SK-N-SH (cell line): ENCODE results near the gene SND1. TPM values are rescaled to one million over a fixed set of nuclear protein-coding genes. Genes with fewer than 3 reads are reported as not detected.

Experiments used
- CTCF ChIA-PET: fragments of 300-600, 350-600 bp; formaldehyde crosslinking; extraction: SDS; loops from one replicate; lab custom pipeline; 2021; lab: Yijun Ruan, JAX
- POLR2A ChIA-PET: fragments of 350-600 bp; sonication (Branson Sonifier 250); formaldehyde crosslinking; extraction: SDS; loops from one replicate; lab custom pipeline; 2020; ENCODE audit warnings: antibody characterized with exemption, inconsistent platforms; lab: Yijun Ruan, JAX
- DNase-seq: peaks from one replicate; pipeline ENCODE4 v3.0.0; 2012
- H2AFZ ChIP-seq: fragments of 200-600 bp; sonication (generic); 2 replicates; pipeline ENCODE4 v1.8.1; 2016; ENCODE audit warnings: antibody characterized with exemption, mild to moderate bottlenecking, low read depth
- H3F3A ChIP-seq: fragments of 200-600 bp; sonication (generic); replicated peaks from 2 replicates; pipeline ENCODE3; 2016; ENCODE audit warnings: antibody characterized with exemption, mild to moderate bottlenecking; ENCODE audit not compliant: insufficient read depth
- H3K27ac ChIP-seq, 2 experiments: fragments of 200-500 bp in 1 of 2; fragments of 200-600 bp in 1 of 2; sonication (Bioruptor generic) in 1 of 2; sonication (generic), shearing (Covaris generic) in 1 of 2; 2 replicates each; pipeline versions ENCODE4 v1.5.1 to v1.6.1; 2014 to 2016; ENCODE audit warnings: low read depth in 2 of 2, inconsistent platforms in 1 of 2, low read length in 1 of 2, mild to moderate bottlenecking in 1 of 2, mixed read lengths in 1 of 2
- H3K27me3 ChIP-seq: fragments of 200-600 bp; sonication (generic), shearing (Covaris generic); 2 replicates; pipeline ENCODE4 v1.6.1; 2016; ENCODE audit warnings: mixed run types; ENCODE audit not compliant: insufficient read depth
- H3K36me3 ChIP-seq, 2 experiments: fragments of 200-500 bp in 1 of 2; fragments of 200-600 bp in 1 of 2; sonication (Bioruptor generic) in 1 of 2; sonication (generic) in 1 of 2; replicated peaks in 1 of 2; 2 replicates each; pipeline versions ENCODE3 to v1.5.1; 2014 to 2016; ENCODE audit warnings: low read length in 1 of 2, mild to moderate bottlenecking in 1 of 2; ENCODE audit not compliant: insufficient read depth in 2 of 2, control insufficient read depth in 1 of 2
- H3K4me1 ChIP-seq, 2 experiments: fragments of 200-500 bp in 1 of 2; fragments of 200-600 bp in 1 of 2; sonication (Bioruptor generic) in 1 of 2; sonication (generic), shearing (Covaris generic) in 1 of 2; 2 replicates each; pipeline versions ENCODE4 v1.5.1 to v1.6.1; 2014 to 2016; ENCODE audit warnings: low read depth in 1 of 2, low read length in 1 of 2, mixed run types in 1 of 2; ENCODE audit not compliant: insufficient read depth in 2 of 2, control insufficient read depth in 1 of 2
- H3K4me2 ChIP-seq: fragments of 200-600 bp; sonication (generic), shearing (Covaris generic); 2 replicates; pipeline ENCODE4 v1.6.1; 2017; ENCODE audit warnings: mixed run types
- H3K4me3 ChIP-seq, 2 experiments: fragments of 200-500 bp in 1 of 2; fragments of 200-600 bp in 1 of 2; sonication (Bioruptor generic) in 1 of 2; sonication (generic), shearing (Covaris generic) in 1 of 2; 2 replicates each; pipeline versions ENCODE4 v1.5.1 to v1.8.1; 2014 to 2016; ENCODE audit warnings: low read depth in 2 of 2, inconsistent platforms in 1 of 2, low read length in 1 of 2, mild to moderate bottlenecking in 1 of 2, mixed read lengths in 1 of 2, moderate library complexity in 1 of 2
- H3K79me2 ChIP-seq: fragments of 200-600 bp; sonication (generic); 2 replicates; pipeline ENCODE4 v1.8.1; 2017; ENCODE audit warnings: mild to moderate bottlenecking; ENCODE audit not compliant: insufficient read depth
- H3K9ac ChIP-seq: fragments of 200-600 bp; sonication (generic); 2 replicates; pipeline ENCODE4 v1.6.1; 2017; ENCODE audit warnings: mixed run types
- H3K9me2 ChIP-seq: fragments of 200-600 bp; sonication (generic); 2 replicates; pipeline ENCODE4 v1.6.1; 2017; ENCODE audit warnings: mixed run types
- H3K9me3 ChIP-seq: fragments of 200-600 bp; sonication (generic); 2 replicates; pipeline ENCODE4 v1.6.1; 2017; ENCODE audit warnings: mixed run types, mild to moderate bottlenecking, moderate library complexity
- H4K20me1 ChIP-seq: fragments of 200-600 bp; sonication (generic); 2 replicates; pipeline ENCODE4 v1.6.1; 2017; ENCODE audit warnings: mild to moderate bottlenecking, mixed run types; ENCODE audit not compliant: insufficient read depth
- CHD2 ChIP-seq: fragments of 150-350 bp; IDR thresholded peaks from 2 replicates; pipeline ENCODE4 v1.6.1; 2018; ENCODE audit warnings: low read length; ENCODE audit not compliant: partially characterized antibody
- CTCF ChIP-seq: fragments of 200-600 bp; sonication (generic); IDR thresholded peaks from 2 replicates; pipeline ENCODE4 v1.6.1; 2017; ENCODE audit warnings: antibody characterized with exemption, mild to moderate bottlenecking, moderate library complexity
- EZH2phosphoT487 ChIP-seq: fragments of 200-600 bp; sonication (generic); IDR thresholded peaks from 2 replicates; pipeline ENCODE4 v1.6.1; 2017; ENCODE audit warnings: low read depth, mixed run types, mild to moderate bottlenecking, antibody characterized with exemption, moderate library complexity, borderline replicate concordance
- GABPA ChIP-seq: IDR thresholded peaks from 2 replicates; pipeline ENCODE4 v1.4.0; 2012; ENCODE audit warnings: low read depth, mild to moderate bottlenecking
- GATA2 ChIP-seq: sonication (generic); formaldehyde crosslinking; IDR thresholded peaks from 2 replicates; pipeline ENCODE4 v1.5.0; 2020; ENCODE audit warnings: mild to moderate bottlenecking, missing genetic modification reagents
- JUND ChIP-seq: IDR thresholded peaks from 2 replicates; pipeline ENCODE4 v1.4.0; 2012
- MXI1 ChIP-seq: IDR thresholded peaks from 2 replicates; pipeline ENCODE4 v1.6.1; 2012; ENCODE audit warnings: mild to moderate bottlenecking, low read depth, low read length, improper control_type of control experiment
- NFIC ChIP-seq: IDR thresholded peaks from 2 replicates; pipeline ENCODE4 v1.4.0; 2012; ENCODE audit warnings: borderline replicate concordance
- PBX3 ChIP-seq: IDR thresholded peaks from 2 replicates; pipeline ENCODE4; 2012
- POLR2AphosphoS5 ChIP-seq: IDR thresholded peaks from 2 replicates; pipeline ENCODE4 v1.6.1; 2012; ENCODE audit warnings: low read depth, low read length
- RAD21 ChIP-seq: IDR thresholded peaks from 2 replicates; pipeline ENCODE4 v1.6.1; 2012; ENCODE audit warnings: mild to moderate bottlenecking, low read length
- RXRA ChIP-seq: IDR thresholded peaks from 2 replicates; pipeline ENCODE4 v1.4.0; 2012; ENCODE audit warnings: low read depth, mild to moderate bottlenecking, borderline replicate concordance
- SIN3A ChIP-seq: IDR thresholded peaks from 2 replicates; pipeline ENCODE4 v1.6.1; 2012; ENCODE audit warnings: low read depth, mild to moderate bottlenecking, low read length, moderate library complexity, borderline replicate concordance
- SMC3 ChIP-seq: IDR thresholded peaks from 2 replicates; pipeline ENCODE4 v1.6.1; 2012; ENCODE audit warnings: low read depth, low read length, improper control_type of control experiment
- TCF12 ChIP-seq: IDR thresholded peaks from 2 replicates; pipeline ENCODE4 v1.4.0; 2012
- TEAD4 ChIP-seq: IDR thresholded peaks from 2 replicates; pipeline ENCODE4 v1.4.0; 2012; ENCODE audit warnings: mild to moderate bottlenecking, borderline replicate concordance; ENCODE audit not compliant: insufficient read depth
- USF1 ChIP-seq: IDR thresholded peaks from 2 replicates; pipeline ENCODE4 v1.4.0; 2012; ENCODE audit warnings: low read depth, borderline replicate concordance
- YY1 ChIP-seq: IDR thresholded peaks from 2 replicates; pipeline ENCODE4 v1.4.0; 2012; ENCODE audit warnings: low read depth, mild to moderate bottlenecking
- WGBS: methylation state at CpG from one replicate; pipeline ENCODE4 v1.1.6; 2017; ENCODE audit warnings: low lambda C conversion rate; 5-methylcytosine and 5-hydroxymethylcytosine counted together
- polyA plus RNA-seq, 3 experiments: library from polyadenylated mRNA; depleted of rRNA; stranded (reverse); fragments of >200 nt; gene quantifications; 2 replicates each; pipeline ENCODE4 v1.2.3, GENCODE V29; 2012

Gene SND1
- polyA plus RNA-seq, 1 of the 3 experiments (the other 2 are of a cell fraction): 165 TPM

- DNase-seq: no peak
- H3F3A ChIP-seq: no peaks in the 10 kb centered on the region
- no peak overlapping the region; a peak in 1 of 4 replicates for H3K27ac ChIP-seq
- no peaks in the 10 kb centered on the region for H3K27me3 ChIP-seq
- no peak for TF ChIP-seq USF1
- no peak for TF ChIP-seq GATA2 (CRISPR knock-in tag)
- no peak for TF ChIP-seq RXRA
- TF ChIP-seq TCF12: no peak
- TF ChIP-seq SMC3: no peak
- TF ChIP-seq YY1: no peak
- no peak for TF ChIP-seq MXI1
- TF ChIP-seq RAD21: no peak
- TF ChIP-seq CTCF: no peak
- TF ChIP-seq SIN3A: no peak
- TF ChIP-seq GABPA: no peak
- no peak for TF ChIP-seq PBX3
- no peak for TF ChIP-seq POLR2AphosphoS5
- no peak for TF ChIP-seq CHD2
- no peak for TF ChIP-seq NFIC
- no peak for TF ChIP-seq TEAD4
- TF ChIP-seq JUND: no peak
- TF ChIP-seq EZH2phosphoT487: no peak
- no peaks in the 10 kb centered on the region for H3K9me3 ChIP-seq
- H3K36me3 ChIP-seq: peaks cover 0 to 9% of the 10 kb centered on the region in 2 experiments
- H3K4me2 ChIP-seq: no peak overlapping the region
- H4K20me1 ChIP-seq: peaks cover 16% of the 10 kb centered on the region
- peaks cover 84% of the 10 kb centered on the region for H3K79me2 ChIP-seq
- no peaks in the 10 kb centered on the region for H3K9me2 ChIP-seq
- ChIA-PET CTCF (interaction anchor here (0.9 to 1.3 kb wide), 4 partner anchors 9 to 381 kb away, joined by 3 read pairs; no protein-coding TSS in a partner anchor), POLR2A (no interaction called here)
- H3K4me1 ChIP-seq: peaks cover 0 to 26% of the 10 kb centered on the region in 2 experiments; a peak in 2 of 4 replicates
- 84% methylated on average over 4 of the region's 4 CpGs for WGBS
- no peak overlapping the region for H2AFZ ChIP-seq
- no peak overlapping the region for H3K4me3 ChIP-seq
- H3K9ac ChIP-seq: no peak overlapping the region
These were observed 177.0 kb downstream of the SND1 start for GRCh38 chr7:127828843-127829500.
